SU-DHL-6 (cell line): ENCODE results near the gene BICD1.

Source experiments
- EZH2phosphoT487 ChIP-seq: fragments of 200-600 bp; sonication (generic), shearing (Covaris generic); conservative IDR thresholded peaks from 2 replicates; pipeline ENCODE4 v1.6.1; 2018; ENCODE audit warnings: mild to moderate bottlenecking, antibody characterized with exemption, low read length, moderate library complexity, mixed read lengths
- TF ChIP-seq, protein P1 (sequence below): fragments of 200-600 bp; sonication (generic); IDR thresholded peaks from one replicate; pipeline ENCODE4 v1.5.1; 2017; ENCODE audit warnings: antibody characterized with exemption, mild to moderate bottlenecking, low read length, moderate library complexity; ENCODE audit not compliant: insufficient read depth, poor library complexity, severe bottlenecking

DNA sequence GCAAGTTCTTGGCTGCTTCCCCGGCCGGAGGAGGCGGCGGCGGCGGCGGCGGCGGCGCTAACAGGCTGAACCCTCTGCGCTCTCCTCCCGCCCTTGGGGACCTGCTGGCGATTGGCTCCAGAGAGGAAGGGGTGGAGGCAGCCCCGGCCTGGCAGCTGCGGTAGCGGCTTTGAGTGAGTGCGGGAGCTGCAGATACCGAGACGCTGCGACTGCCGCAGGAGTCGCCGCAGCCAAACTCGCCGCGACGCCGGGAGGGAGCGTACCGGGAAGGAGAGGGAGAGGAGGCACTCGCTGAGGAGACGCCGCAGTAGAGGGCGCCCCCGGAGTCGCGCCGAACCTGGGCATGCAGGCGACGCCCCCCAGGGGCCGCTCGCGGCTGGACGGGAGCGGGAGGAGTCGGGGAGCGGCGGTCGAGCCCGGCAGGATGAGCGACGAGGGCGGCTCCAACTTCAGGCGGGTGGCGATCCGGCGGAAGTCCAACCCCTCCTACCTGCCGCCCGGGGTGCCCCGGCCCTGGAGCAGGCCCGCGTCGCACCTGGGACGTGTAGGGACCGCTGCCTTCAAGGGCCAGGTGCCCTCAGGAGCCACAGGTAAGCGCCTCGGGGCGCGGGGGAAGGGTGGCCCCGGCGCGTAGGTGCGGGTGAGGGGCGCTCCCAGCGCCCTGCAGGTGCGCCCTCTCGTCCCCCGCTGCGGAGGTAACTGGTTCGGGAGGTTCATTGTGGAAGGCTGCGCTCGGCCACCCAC is 292.9 kb downstream of the BICD1 start, which contains the start of gene FGD4:
- TF ChIP-seq, protein P1, sequence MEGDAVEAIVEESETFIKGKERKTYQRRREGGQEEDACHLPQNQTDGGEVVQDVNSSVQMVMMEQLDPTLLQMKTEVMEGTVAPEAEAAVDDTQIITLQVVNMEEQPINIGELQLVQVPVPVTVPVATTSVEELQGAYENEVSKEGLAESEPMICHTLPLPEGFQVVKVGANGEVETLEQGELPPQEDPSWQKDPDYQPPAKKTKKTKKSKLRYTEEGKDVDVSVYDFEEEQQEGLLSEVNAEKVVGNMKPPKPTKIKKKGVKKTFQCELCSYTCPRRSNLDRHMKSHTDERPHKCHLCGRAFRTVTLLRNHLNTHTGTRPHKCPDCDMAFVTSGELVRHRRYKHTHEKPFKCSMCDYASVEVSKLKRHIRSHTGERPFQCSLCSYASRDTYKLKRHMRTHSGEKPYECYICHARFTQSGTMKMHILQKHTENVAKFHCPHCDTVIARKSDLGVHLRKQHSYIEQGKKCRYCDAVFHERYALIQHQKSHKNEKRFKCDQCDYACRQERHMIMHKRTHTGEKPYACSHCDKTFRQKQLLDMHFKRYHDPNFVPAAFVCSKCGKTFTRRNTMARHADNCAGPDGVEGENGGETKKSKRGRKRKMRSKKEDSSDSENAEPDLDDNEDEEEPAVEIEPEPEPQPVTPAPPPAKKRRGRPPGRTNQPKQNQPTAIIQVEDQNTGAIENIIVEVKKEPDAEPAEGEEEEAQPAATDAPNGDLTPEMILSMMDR = peak; percentile 22
- no peak for TF ChIP-seq EZH2phosphoT487
